ENCODE data around the gene ICAM2. TPM values are rescaled to one million over a fixed set of nuclear protein-coding genes. Genes with fewer than 3 reads are reported as not detected.

Gene ICAM2
- total RNA-seq, 4 donors from 2014 or later, result 45.6 to 92.1 (median 69.8) TPM

DNA sequence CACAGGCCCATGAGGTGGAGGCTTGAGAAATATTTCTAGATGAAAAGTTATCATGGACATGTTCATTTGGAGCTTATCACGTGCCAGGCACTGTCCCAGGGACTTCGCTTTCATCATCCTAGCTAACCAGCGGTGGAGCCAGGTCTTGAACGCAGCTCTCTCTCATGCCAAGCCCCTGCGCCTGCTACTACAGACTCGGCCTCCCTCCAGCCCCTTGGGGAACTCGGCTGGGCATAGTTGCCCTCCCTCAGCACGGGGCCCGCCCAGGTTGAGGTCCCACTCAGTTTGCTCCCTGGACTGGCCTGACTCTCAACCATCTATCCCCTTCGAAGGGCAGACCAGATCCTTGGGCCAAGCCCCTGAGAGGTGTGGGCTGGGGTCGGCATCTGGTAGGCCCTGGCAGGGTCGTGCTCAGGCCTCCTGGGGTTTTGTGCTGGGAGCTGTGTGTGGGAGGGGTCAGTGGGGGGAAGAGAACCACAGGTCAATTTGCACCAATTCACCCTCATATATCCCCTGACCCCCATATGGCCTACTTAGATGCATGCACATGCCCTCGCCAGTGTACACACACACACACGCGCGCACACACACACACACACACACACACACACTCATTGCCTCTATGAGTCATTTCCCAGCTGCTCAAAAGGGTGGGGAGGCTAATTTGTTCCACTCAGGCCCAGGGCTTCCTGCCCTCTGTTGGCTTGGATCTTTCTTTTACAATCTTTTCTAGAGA is 35.6 kb downstream of the ICAM2 start:
- TF ChIP-seq, protein P1, sequence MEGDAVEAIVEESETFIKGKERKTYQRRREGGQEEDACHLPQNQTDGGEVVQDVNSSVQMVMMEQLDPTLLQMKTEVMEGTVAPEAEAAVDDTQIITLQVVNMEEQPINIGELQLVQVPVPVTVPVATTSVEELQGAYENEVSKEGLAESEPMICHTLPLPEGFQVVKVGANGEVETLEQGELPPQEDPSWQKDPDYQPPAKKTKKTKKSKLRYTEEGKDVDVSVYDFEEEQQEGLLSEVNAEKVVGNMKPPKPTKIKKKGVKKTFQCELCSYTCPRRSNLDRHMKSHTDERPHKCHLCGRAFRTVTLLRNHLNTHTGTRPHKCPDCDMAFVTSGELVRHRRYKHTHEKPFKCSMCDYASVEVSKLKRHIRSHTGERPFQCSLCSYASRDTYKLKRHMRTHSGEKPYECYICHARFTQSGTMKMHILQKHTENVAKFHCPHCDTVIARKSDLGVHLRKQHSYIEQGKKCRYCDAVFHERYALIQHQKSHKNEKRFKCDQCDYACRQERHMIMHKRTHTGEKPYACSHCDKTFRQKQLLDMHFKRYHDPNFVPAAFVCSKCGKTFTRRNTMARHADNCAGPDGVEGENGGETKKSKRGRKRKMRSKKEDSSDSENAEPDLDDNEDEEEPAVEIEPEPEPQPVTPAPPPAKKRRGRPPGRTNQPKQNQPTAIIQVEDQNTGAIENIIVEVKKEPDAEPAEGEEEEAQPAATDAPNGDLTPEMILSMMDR (IDR thresholded peaks at IDR 0.05; ENCODE audit: low read depth), result no peak

DNA sequence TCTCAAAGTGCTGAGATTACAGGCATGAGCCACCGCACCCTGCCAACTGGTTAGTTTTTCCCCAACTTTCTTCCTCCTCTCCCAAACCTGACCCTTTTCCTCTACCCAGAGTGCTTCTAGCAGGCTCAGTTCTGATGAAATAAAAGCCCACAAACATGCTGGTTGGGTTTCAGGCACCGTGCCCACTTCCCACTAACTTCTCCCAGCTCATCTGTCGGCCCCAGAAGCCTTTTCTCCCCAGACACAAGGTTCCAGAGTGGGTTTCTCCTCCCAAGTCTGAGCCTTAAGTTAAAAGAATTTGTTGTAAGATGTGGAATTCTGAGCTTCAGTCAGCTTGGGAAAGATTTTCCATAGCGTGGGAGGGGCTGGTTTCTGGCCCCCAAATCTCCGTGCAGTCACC is 36.2 kb downstream of the ICAM2 start:
- TF ChIP-seq, protein P1 (IDR thresholded peaks at IDR 0.05; ENCODE audit: low read depth), result no peak

DNA sequence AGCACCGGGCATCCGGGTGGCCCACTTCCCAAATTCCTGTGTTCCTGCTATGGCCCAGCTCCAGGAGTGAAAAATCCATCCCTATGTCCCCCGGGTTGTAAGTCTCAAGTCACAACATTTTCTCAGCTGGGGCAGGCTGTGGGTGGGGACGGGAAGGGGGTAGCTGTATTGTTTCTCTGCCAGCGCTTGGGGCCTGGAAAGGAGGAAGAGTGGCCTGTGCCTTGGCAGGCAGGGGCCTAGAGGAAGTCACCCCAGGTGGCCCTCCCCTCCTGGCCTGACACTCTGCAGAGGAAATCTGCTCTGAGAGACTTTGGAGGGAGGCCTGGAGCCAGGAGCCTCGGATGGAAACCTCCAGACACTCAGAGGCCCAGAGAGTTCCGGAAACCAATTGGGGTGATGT is 37.1 kb downstream of the ICAM2 start:
- TF ChIP-seq, protein P1 (IDR thresholded peaks at IDR 0.05; ENCODE audit: low read depth), result no peak

DNA sequence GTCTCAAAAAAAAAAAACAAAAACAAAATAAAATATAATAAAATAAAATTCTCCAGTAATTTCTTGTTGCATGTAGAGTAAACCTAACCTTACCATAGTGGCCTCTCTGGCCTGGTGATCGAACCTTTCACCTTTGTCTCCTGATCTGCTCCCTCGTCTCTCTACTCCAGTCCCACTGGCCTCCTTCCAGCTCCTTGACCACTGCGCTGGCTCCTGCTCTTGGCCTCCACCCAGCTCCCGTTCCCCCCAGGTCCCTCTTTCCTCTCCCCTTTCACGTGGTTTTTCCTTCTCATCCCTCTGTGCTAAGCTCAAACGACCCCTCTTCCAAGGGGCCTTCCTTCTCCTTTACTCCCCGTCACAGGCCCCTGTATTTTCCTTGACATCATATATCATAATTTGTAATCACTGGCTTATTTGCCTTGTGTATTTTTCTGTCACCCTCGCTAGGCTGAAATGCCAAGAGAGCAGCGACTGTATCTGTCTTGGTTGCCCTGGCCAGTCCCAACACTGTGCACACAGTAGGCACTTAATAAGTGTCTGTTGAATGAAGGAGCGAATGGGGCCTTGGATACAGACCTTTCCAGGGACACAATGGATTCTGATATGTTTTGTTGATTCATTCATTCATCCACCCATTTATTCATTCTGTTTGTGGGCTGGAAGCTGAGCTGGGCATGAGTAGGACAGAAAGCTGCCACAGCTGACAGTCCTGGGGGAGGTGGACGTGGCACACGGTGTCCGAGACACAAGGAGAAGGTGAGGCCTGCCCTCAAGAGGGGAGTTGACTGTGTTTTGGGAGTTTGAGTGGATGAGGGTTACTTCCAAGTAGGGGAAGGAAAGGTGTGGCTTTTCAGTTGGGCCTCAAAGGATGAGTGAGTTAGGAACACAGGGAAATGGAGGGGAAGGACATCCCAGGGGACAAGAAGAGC is 41.9 kb downstream of the ICAM2 start:
- TF ChIP-seq, protein P1 (IDR thresholded peaks at IDR 0.05; ENCODE audit: low read depth), result no peak

DNA sequence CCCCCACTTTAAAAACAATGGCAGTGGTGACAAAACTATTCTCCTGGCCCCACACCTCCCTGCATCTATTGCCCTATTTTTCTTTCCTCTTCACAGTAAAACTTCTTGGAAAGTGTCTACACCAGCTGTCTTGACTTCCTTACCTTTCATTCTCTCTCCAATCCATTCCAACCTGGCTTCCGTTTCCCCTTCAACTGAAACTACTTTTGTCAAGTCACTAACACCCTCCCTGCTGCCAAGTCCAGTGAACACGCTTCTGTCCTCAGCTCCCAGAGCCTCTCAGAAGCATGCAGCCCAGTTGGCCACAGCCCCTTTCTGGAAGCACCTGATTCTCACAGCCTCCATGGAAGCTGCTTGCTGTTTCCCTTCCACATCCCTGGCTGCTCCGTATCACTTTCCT is 43.7 kb downstream of the ICAM2 start:
- TF ChIP-seq, protein P1 (IDR thresholded peaks at IDR 0.05; ENCODE audit: low read depth), result no peak

DNA sequence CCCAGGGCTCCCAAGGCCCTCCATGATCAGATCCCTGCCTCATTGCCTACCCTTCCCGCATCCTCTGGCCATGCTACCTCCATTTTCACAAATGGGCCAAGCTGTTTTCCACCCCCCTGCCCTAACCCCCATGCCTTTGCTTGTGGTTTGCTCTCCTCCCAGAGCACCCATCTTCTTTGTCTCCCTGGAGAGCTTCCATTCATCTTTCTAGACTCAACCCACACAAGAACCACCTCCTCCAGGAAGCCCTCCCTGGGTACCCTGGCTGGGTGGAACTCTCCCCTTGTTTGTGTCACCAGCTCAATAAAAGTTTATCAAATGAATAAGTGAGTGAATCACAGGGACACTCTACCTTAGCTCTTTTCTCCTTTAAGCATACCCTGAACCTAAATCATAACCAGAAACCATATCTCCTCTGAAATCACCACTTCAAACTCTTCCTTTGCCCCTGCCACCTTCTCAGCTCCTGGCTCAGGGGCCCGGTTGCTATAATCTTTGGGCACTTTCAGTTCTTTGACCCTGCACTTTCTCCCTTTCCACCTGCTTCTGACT is 44.8 kb downstream of the ICAM2 start:
- TF ChIP-seq, protein P1 (IDR thresholded peaks at IDR 0.05; ENCODE audit: low read depth), result no peak

All from subcutaneous adipose tissue (tissue), 4 donors.